NCI-H2196 (cell line): ENCODE data around the gene CLPX.
"Not testable (repeated sequence)": the region's sequence is repeated elsewhere in the genome, so short reads cannot be mapped to it uniquely, and the experiment has no call there.

ENCODE experiments used
- DNase-seq: peaks from one replicate; lab custom pipeline; 2025; ENCODE audit not compliant: unreplicated experiment; lab: John Stamatoyannopoulos, UW

CLPX gene

DNA sequence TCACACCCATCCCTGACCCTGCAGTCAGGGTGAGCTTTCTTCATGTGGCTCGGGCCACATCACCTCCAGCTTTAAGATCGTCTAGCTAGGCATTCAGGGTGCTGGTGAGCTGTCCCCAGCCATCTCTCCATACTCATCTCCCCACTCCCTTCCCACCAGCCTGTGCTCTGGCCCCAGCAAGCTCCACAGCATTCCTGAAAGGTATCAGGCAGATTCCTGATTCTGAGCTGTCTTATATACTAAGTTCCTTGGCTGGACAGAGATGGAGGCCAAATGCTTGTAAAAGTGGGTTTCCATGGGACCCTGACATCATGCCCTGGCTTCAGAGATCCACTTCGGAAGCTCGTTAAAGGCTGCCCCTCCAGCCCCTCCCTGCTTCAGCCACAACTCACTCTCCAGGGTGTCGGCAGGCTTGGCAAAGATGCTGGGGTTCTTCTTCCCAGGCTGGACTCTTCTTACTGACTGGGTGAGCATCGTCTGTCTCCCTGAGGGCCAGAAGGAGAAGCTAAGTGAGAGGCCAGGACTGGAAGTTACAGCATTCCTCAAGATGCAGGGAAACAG is 22.2 kb upstream of the CLPX start:
- no peak for DNase-seq

DNA sequence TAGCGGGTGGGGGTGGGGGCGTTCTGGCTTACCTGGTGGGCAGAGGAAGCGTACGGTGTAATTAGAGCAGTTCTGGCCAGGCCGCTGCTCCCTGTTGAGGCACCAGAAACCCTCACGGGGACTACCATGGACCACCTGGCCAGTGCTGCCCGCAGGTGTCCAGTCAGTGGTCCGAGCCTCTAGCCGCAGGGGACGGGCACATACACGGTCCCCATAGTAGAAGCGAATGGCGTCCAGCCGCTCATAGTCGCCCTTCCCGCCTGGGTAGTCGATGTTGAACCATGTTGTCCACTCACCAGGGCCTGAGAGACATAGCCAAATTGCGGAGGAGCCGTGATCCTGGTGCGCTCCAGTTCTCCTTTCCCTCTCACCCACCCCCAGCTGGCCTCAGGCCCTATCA is 21.6 kb upstream of the CLPX start:
- no peak for DNase-seq

DNA sequence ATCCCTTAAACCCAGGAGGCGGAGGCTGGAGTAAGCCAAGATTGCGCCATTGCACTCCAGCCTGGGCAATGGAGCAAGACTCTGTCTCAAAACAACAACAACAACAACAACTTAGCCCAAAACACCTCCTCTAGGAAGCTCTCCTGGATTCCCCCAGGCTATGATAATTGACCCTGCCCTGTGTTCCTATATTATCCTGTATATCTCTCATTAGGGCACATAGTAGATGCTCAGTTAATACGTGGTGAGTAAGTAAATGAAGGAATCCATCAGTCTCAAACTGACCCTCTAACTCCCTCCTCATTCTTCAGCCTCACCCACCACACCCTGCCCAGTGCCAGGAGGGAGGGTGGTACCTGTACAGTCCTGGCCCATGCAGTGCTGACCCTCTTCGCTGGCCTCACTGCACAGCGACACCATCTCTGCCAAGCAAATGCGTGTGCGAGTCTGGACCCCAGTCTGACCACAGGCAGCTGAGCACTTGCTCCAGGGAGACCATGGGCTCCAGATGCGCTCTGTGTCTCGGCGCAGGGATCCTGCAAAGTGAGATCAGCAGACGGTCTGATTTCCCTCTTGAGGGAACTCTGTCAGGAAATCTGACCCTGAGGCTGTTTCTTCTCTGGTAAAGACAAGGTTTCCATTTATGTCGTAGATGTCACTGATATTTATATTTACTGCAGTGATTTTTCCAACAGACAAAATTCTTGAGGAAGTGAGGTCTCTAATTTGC is 20.0 kb upstream of the CLPX start:
- no peak for DNase-seq

DNA sequence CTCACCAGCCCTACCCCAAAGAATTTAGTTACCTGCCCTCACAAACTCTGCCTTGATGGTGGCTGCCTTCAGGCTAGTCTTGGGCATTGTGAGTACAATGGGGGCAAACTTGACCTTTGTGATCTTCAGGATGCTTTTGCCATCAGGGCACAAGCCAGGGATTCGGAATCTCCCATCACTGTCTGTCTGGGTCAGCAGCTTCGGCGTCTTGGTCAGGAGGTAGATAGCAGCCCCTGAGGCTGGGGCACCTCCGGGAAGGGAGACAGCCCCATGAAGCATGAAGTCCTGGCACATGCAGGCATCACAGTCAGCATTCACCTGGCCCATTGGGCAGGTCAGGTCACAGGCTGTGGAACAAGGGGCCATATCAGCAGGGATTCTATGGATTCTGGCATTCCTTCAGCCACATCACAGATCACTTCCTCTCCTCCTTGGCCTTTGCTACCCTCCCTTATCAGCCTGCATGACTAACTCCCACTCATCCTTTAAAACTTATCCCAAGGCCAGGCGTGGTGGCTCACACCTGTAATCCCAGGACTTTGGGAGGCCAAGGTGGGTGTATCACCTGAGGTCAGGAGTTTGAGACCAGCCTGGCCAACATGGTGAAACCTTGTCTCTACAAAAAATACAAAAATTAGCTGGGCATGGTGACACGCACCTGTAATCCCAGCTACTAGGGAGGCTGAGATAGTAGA is 19.2 kb upstream of the CLPX start:
- no peak for DNase-seq

DNA sequence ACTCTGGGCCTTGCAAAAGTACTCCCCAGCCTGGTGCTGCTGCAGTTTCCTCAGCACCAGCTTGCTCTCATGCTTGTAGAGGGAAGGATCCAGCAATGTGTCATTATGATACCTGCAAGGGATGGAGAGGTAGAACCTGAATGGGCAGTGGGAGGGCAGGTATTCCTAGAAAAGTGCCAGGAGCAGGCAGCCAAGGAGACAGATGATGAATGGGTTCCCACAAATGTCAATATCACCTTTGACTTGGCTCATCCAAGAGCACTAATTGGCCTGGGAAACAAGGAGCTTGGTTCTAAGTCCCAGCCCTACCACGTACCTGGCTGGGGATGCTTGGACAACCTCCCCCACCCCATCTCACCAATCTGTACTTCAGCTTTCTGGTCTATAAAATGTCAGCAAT is 16.8 kb upstream of the CLPX start:
- no peak for DNase-seq

DNA sequence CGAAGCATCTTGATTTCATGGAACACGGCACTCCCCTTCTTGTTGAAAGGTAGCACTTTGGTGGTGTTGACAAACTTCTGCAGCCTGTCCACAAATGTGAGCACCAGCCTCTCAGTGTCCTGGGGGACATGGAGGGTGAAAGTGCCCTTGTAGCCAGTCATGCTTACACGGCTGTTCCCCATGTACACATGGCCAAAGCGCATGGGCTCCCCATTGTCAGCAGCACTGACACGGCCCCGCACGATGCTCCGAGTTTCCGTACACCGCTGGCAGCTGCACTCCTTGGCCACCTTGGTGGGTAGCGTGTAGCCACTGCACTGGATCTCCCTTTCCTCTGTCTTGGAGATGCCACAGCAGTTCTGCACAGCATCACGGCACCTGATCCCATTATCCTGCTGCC is 13.4 kb upstream of the CLPX start:
- no peak for DNase-seq

DNA sequence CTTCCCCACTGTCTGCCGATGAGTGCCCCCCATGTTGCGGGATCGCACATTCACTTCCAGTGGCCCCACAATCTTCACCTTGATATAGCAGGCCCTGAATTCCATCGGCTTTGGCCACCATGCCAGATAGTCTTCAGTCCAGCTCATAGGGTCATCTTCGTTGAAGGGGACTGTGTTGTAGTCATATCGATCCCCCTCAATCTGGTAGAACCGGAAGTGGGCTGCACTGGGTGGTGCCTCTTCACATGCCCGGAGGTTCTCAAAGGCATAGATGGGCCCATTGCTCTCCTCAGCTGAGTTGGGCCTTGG is 12.1 kb upstream of the CLPX start:
- no peak for DNase-seq

DNA sequence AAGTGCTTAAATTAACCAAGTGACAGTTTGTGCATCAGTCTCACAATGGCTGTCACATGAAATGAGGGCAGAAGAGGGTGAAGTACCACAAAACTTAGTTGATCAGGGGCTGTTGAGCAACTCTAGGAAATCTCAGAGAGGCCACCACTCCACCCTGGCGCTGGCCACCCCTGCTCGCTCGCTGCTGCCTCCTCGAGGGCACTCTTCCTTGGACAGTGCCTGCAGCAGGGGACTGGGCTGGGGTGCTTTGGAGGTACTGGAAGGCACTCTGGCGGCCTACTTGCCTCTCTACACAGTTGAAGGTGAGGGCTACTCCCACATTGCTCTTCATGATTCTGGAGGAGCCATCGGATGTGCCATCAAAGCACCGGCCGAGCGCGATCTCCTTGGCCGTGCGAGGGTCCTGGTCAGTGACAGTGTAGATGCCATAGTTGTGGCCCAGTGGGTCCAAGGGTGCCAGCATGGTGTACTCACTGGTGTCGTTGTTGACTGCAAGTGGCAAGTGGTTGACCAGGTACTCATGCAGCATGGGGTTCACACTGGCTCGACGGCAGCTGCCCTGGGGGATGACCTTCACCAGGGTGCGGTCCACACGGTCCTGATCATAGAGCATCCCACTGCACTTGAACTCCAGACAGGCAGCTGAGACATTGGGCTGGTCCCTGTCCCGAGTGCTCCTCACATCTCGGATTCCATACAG is 11.6 kb upstream of the CLPX start:
- no peak for DNase-seq

DNA sequence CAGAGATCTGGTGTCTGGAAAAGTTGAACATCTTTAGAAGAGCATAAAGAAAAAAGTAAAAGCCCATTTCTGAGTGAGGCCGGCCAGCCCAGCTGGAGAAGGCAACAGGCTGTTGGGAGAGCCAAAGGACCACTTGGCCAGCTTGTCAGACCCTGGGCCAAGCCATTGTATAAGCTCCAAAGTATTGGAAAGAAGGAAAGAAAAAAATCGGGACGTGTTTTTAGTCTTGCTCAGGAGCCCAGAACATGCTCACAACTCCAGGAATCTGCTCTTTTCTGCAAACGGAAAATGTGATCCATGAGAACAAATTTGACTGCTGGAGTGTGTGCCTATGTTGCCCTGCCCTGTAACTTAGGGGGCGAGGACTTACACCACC is 10.4 kb upstream of the CLPX start:
- no peak for DNase-seq

DNA sequence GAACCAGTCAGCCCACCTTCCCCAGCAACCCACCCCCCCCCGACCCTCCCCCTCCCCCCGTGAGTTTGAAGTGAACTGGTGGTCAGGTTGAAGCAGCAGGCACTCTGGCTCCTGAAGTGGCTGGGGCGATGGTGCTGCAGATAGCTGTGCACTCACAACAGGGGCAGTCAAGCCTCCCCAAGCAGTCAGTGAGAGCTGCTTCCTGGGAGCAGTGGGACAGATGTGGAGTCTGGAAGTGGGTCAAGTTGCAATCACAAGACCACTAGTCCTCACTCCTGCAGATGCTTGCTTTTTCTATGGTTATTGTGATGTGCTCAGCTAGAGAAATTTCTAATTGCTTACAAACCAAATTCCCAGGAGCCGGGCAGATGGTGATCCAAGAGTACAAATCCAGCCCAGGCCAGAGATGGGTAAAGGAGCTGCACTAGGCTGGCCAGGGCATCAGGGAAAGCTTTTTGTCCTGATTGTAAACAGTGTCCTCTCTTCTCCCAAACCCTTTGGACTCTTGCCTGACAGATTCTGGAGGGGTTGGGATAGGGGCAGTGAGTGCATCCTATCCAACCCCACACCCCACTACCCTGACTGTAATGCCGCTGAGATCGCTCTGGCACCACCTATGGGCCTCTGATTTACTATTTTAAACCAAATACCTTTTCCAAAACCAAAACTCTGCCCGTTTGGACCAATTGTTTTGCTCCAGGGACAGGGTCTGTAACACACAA is 9.8 kb upstream of the CLPX start:
- no peak for DNase-seq

DNA sequence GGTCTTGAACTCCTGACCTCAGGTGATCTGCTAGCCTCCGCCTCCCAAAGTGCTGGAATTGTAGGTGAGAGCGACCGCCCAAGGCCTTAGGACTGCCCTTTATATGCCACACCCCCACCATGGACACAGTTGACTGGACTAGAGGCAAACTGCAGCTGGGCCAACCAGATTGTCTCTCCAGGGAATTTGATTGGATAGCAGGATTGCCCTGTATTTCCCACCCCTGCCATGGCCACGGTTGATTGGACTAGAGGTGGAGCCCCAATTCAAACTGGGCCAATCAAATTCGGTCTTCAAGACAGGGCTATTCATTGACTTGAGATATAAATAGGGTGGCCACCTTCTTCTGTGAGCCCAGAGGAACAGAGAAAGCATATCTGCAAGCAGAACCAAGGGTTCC is 6.9 kb upstream of the CLPX start:
- DNase-seq: no peak

DNA sequence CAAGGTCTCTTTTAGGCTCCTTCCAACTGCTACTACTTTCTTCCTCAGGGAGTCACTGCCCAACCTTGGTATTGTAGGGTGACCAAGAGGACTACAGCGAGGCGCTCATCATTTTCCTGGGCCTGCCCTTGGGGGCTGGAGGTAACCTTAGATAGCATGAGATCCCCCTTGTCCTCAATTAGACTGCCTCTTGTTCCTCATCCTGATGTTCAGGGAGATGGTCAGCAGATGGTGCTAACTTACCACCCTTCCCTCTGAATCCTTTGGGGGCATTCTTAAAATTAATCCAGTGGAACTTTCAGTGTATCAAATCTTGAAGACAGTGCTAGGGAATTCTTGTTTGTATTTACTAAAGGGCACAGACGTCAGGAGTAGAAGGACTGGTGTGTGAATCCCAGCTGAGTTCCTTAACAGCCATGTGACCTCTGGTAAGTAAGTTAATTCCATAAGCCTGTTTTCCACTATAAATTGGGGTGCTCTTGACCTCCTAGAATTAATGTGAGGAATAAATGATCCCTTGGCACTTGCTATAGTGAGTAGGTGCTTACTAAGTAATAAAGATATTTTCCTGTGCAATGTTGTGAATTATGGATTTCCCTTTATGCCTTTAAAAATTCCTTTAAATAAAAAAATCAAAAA is 4.1 kb upstream of the CLPX start:
- peak; percentile 4 for DNase-seq

DNA sequence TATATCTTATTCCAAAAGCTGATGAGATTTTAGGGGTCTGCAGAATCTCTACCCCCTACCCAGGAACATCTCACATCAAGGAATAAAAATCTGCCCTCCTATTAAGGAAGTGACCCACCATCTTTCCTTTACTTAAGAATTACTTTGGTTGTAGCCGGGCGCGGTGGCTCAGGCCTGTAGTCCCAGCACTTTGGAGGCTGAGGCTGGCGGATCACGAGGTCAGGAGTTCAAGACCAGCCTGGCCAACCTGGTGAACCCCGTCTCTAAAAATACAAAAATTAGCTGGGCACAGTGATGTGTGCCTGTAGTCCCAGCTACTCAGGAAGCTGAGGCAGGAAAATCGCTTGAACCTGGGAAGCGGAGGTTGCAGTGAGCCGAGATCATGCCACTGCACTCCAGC is 3.3 kb upstream of the CLPX start:
- DNase-seq: not testable (repeated sequence)

DNA sequence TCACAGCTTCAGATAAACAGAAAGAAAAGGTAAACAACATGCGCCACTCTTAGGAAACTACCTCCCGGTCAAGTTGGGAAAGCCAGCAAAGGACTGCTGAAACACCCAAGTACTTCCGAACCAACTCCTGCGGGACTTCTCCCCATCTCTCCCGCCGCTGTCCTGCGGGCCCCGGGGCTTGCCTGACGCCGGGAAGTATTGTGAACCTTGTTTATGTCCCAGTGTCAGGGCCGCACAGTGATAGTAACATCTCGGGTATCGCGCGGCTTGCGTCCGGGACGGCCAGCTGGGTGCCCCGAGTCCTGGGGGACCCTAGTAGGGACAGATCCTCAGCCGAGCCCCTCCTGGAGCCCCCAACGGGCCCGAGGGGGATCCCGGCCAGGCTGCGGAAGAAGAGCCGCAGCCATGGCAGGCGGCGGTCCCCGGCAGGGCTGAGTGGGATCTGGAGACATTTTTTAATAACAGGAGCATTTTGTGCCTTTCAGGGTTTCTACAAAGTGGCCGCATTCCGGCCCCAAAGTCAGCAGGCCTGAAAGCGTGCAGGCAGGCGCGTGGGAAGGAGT is 756 bp downstream of the CLPX start:
- DNase-seq: no peak

DNA sequence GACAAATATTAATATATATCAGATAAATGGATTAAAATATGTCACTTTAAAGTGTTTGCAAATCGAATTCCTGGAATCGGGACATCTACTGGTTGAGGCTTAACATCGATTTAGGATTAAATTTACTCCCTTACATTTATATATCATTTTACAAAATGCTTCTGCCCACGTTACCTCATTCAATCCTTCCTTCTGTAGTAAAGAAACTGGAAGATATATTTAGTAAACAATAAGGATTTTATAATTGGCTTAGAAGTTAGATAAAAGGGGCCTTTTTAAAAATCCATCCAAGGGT is 1.3 kb downstream of the CLPX start:
- DNase-seq: no peak

DNA sequence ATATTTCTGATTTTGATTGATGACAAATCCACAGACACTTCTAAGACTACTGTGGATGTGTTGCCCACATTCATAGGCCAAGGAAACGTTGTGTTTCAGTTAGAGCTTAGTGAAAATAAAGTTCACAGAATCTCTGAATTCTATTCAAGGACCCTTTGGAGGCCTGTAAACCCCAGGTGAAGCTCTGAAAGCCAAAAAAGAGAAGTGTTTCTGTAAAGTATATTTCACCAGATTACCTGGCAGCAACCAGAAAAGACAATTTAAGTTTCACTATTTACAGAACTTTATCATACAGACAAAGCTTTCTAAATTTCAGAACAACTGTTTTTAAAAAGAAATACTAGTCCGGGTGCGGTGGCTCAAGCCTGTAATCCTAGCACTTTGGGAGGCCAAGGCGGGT is 2.6 kb downstream of the CLPX start:
- no peak for DNase-seq

DNA sequence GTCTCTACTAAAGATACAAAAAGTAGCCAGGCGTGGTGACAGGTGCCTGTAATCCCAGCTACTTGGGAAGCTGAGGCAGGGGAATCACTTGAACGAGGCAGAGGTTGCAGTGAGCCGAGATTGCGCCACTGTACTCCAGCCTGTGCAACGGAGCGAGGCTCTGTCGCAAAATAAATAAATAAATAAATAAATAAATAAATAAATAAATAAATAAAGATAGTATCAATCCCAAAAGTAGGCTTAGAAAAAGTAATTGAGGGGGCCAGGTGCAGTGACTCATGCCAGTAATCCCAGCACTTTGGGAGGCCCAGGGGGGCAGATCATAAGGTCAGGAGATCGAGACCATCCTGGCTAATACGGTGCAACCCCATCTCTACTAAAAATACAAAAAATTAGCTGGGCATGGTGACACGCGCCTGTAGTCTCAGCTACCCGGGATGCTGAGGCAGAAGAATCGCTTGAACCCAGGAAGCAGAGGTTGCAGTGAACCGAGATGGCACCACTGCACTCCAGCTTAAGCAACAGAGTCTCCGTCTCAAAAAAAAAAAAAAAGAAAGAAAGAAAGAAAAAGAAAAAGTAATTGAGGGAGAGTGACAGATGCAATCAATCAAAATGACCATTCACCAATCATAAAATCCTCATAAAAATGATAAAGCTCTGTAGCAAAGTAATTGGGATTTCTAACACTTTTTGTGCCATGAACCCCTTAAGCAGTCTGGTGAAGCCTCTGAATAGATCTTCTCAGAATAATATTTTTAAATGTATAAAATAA is 3.4 kb downstream of the CLPX start:
- not testable (repeated sequence) for DNase-seq

DNA sequence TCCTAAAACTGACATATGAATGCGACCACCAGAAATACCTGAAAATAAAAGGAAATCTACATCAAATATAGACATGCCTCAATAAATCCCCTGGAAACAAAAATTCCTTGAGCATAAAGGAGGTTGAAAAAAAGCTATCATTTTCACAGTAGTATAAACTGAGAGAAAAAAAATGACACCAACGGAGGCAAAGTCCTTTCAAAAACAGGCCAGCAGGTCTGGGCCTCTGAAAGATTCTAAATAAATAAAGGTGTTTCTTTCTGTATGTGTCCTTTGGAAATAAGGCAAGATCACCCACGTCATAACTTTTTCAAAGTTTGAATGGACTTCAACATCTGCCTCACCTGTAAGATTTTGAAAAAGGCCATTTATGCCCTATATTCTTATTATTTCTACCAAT is 5.0 kb downstream of the CLPX start:
- DNase-seq: no peak

DNA sequence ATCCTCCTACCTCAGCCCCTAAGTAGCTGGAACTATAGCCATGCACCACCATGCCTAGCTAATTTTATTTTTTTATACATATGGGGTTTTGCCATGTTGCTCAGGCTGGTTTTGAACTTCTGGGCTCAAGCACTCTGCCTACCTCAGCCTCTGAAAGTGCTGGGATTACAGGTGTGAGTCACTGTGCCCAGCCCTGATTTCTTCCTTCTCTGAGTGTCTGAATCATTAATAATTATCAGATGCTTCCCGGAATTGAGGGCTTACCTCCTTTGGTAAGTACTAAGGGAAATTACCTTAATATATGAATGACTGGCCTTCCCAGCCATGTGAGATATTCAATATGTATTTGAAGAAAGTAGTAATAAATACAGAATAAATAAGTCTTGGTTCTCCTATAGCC is 7.2 kb downstream of the CLPX start:
- DNase-seq: no peak

DNA sequence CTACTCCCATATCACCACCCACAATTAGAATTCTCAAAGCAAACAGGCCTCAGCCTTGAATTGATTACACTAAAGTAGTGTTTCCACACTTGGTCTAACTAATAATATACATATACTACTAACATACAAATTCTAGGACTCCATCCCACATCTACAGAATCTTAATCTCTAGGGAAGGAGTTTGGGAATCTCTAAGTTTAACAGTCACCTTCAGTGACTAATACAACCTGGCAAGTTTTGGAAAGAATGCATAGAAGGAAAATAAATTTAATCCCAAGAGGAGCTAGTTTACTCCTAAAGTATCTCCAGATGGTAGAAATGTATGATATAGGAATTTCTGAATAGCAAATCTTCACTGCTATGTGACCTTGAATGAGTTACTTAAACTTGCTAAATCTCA is 9.1 kb downstream of the CLPX start:
- DNase-seq: no peak
